HG03354 (cell line): ENCODE data around the gene EPN1.

Source experiments
- ATAC-seq: cut with Tn5 transposase; IDR thresholded peaks from one replicate; pipeline ENCODE4 v1.9.1; 2021; ENCODE audit warnings: mild to moderate bottlenecking; ENCODE audit not compliant: unreplicated experiment, poor library complexity, severe bottlenecking

EPN1 gene

GRCh38 chr19:55690109-55690768 lies 15.2 kb downstream of the EPN1 start:
- no peak for ATAC-seq

- no peak for ATAC-seq
Measured at GRCh38 chr19:55690769-55691545, 15.9 kb downstream of the EPN1 start.

GRCh38 chr19:55691561-55692481 lies 16.8 kb downstream of the EPN1 start:
- no peak for ATAC-seq

- no peak for ATAC-seq
Measured at GRCh38 chr19:55692681-55693081, 17.7 kb downstream of the EPN1 start.

- no peak for ATAC-seq
Measured at GRCh38 chr19:55693336-55693974, 18.4 kb downstream of the EPN1 start.

- no peak for ATAC-seq
Measured at GRCh38 chr19:55694241-55694655, 19.2 kb downstream of the EPN1 start.

- no peak for ATAC-seq
Measured at GRCh38 chr19:55694656-55695491, 19.8 kb downstream of the EPN1 start.

- no peak for ATAC-seq
Measured at GRCh38 chr19:55695511-55696290, 20.7 kb downstream of the EPN1 start.

- no peak for ATAC-seq
Measured at GRCh38 chr19:55696301-55697068, 21.5 kb downstream of the EPN1 start.

GRCh38 chr19:55697069-55697440 lies 22.0 kb downstream of the EPN1 start:
- no peak for ATAC-seq

- no peak for ATAC-seq
Measured at GRCh38 chr19:55697698-55698097, 22.7 kb downstream of the EPN1 start.

GRCh38 chr19:55698256-55698655 lies 23.2 kb downstream of the EPN1 start:
- ATAC-seq: no peak

GRCh38 chr19:55699221-55699620 lies 24.2 kb downstream of the EPN1 start:
- no peak for ATAC-seq

GRCh38 chr19:55700813-55701212 lies 25.8 kb downstream of the EPN1 start:
- ATAC-seq: no peak

- no peak for ATAC-seq
Measured at GRCh38 chr19:55702131-55702627, 27.2 kb downstream of the EPN1 start.

GRCh38 chr19:55703790-55704215 lies 28.8 kb downstream of the EPN1 start:
- ATAC-seq: no peak

GRCh38 chr19:55704494-55705245 lies 29.6 kb downstream of the EPN1 start:
- no peak for ATAC-seq
